Effector CD4-positive, alpha-beta T cell (primary cell): ENCODE data around the gene SOCS2.

Experiments used
- DNase-seq: peaks from one replicate; pipeline ENCODE4 v3.0.0-alpha.2; 2020

SOCS2 gene

DNA sequence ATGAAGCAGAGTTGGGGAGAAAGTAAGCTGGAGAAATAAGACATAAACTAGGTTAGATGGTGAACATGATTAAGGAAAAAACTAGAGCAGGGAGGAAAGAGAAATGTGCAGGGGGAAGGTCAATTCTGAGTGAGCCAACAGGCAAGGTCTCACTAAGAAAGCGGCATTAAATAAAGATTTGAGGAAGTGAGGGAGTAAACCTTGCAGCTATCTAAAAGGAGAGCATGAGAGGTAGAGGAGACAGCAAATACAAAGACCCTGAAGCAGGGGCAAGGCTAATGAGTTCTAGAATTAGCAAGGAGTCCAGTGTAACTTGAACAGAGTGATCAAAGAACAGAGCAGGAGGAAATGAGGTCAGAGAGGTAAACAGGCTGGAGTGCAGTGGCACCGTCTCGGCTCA lies 4.4 kb upstream of the SOCS2 start:
- DNase-seq, result no peak

DNA sequence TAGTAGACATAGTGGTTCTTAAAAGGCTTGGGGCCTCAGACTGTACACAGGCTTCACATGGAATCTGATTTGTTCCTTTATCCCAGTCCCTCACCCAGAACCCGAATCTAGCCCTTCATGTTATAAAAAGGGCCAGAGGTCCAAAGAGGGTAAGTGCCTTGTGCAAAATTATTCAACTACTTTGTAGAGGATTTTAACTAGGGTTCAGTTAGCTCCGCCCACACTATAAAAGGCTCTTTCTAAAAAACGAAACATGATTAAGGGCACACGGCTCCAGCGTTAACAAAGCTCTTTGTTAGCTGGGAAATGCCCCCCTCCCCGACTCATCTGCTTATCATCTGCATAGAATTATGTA lies 3.2 kb upstream of the SOCS2 start:
- no peak for DNase-seq

DNA sequence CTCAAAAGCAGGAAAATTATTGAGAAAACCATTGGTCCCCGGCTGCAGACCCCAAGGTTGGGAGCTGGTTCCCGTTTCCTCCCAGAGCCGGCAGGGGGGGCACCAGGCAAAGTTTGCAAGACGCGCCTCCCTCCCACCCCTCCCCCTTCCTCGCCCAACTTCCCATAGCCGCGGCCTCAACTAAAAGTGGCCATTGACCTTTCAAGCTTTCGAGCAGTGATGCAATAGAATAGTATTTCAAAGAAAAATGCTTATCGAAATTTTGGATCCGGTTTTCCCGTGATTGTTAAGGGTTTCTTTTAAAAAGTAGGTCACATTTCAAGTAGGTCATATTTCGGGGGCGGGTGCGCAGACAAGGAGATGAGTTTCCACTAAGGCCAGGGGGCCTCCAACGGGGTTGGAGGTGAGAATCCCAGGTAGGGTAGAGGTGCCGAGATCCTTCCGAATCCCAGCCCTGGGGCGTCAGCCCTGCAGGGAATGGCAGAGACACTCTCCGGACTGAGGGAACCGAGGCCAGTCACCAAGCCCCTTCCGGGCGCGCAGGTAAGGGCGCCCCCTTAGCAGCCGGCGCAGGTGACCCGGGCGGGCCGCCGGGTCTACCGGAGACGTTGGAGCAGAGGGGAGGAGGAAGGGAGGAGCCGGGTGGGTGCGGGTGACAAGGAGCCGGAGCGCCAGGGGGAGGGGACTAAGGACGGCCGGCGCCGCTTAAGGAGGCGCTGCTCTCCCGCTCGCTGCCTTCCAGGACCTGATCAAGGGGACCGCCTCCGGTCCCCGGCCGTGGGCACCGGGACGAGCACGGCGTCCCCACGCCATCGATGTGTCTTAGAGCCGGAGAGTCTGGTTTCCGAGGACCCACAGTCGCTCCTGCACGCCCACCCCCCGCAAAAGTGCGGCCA lies 2.6 kb upstream of the SOCS2 start:
- peak; percentile 61 for DNase-seq

DNA sequence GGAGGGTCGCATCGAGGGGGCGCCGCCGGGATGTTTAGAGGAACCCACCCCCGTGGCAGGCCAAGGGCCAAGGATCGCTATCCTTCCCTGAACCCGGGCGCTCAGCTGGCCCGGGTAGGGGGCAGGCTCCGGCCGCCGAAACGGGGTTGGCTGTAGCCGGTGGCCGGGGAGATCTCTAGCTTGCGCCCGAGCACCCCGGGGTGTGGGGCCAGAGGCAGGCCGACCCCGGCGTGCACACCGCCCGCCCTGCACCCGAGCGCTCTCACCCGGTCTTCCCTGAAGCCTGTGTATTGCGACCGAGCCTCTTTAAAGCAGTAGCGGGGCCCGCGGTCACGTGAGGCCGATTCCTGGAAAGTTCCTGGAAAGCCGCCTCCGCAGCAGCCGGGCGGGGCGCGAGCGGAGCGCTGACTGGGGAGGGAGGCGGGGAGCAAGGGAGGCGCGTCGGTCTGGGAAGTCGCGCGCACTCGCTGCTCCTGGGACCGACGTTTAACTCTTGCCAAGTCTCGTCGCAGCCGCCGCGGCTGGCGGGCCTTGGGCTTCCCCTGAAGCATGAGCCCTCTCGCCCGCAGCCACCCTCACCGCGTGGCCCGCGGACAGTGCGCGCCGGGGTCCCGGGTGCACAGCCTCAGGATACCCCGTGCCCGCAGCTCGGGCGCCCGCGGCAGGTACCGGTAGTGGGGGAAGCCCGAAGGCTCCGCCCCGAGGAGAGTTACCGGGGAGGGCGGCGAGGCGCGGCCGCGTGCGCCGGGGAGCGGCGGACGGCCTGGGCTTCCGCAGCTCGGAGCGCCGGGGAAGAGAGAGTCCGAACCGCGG lies 1.7 kb upstream of the SOCS2 start:
- DNase-seq, result peak; percentile 66

DNA sequence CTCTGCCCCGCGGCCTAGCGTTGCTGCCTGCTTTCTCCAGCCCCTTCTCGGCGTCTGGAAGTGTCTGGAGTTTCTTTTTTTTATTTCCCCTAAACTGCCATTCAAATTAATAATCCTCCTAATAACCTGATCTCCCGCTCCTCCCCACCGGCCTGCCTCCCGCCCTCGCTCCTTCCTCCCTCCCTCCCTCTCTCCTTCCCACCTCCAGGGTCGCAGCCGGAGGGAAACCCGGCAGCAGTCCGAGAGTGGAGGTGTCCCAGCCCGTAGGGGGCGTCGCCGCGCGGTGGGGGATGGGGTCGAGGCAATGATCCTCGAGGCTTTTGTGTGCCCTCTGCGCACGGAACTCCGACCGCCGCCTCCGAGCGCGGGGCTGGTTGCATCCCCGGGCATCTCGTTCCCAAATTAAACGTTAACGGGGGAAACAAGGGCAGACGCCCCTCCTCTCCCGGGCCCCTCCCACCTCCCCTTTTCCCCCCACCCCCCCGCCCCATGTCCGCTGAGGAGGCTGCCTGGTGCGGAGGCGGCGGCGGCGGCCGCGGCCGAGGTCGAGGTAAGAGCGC lies 1.0 kb upstream of the SOCS2 start:
- DNase-seq, result peak; percentile 46

DNA sequence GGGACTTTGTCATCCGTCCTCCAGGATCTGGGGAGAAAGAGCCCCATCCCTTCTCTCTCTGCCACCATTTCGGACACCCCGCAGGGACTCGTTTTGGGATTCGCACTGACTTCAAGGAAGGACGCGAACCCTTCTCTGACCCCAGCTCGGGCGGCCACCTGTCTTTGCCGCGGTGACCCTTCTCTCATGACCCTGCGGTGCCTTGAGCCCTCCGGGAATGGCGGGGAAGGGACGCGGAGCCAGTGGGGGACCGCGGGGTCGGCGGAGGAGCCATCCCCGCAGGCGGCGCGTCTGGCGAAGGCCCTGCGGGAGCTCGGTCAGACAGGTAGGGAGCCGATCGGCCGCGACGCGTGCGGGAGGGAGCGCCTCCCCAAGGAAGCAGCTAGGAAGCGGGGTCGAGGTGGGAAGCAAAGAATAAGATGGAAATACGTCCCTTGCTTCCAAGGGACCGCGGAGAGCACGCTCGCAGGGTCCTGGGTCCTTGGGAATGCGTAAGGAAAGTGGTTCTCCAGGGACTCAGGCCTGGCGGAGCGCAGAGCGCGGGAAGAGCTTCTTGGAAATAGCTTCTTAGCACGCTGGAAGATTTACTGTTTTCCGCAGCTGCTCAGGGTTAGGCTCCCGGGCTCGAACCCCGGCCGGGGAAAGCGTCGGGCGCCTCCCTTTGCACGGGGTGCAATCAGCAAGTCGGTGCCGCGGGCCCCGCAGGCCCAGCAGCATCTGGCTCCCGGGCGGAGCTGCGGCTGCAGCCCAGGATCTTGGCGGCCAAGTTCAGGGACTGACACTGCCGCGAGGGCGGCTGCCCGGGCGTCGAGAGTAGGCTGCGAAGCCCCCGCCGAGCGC lies 457 bp downstream of the SOCS2 start:
- DNase-seq, result no peak

DNA sequence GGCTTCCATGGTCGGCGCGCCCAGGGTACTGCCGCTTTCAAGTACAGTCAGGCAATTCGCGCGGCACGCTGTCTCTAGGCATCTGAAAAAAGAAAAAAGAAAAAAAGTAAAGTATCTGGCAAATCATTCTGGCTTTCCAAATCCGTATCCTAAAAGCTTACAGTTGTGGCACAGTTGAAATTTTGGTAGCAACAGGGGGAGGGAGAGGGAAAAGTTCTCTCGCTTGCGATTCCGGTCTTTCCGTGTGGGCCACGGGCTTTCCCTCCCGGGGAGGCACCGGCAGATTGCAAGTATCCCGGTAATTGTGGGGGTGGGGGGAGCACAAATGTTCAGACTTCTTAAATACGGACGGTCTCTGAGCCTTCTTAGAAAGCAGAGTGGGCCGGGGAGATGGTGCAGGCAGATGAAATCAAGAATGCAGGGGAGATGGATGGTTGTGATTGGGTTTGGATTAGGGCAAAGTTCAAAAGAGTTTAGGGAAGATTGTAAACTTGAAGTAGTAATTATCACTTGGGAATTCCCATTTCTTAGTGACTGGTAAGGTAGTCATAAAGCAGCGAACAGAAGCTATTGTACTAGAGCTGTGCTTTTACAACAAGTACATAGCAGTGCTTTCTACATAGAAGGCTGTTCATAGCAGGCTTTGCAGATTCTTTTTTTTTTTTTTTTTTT lies 1.2 kb downstream of the SOCS2 start:
- DNase-seq, result no peak

DNA sequence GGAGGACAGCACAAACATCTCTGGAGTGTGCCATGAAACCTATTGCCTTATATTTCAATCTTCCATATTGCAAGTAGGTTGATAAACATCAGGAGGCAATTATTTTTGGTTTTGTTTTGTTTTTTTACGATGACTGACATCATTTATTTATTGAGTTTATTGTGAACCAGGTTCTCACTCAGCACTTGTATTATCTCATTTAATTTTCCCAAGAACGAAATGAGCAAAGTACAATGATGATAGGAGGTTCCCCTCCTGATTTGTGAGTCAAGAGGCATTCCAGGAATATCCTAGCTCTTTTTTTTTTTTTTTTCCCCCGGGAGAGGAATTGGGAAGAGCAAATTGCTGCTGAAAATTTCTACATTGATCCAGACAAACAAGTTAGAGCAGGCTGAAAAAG lies 4.7 kb downstream of the SOCS2 start:
- no peak for DNase-seq

DNA sequence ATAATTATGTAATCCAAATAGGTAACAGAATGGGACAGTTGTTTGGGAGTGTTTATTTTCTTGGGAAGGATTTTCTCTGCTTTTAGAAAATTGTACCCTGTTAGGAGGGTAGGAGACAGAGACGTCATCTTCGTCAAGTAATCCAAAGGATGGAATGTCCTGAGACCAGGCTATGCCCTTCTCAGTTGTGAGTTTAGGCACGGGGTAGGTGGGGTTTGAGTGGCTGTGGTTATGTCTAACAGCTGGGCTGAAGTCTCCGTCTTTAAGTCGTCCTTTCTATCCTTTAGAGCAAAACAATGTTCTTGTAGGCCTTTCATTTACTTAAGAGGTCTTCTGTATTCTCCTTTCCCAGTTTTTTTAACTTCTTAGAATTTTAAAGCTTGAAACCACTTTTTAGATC lies 5.7 kb downstream of the SOCS2 start:
- no peak for DNase-seq

DNA sequence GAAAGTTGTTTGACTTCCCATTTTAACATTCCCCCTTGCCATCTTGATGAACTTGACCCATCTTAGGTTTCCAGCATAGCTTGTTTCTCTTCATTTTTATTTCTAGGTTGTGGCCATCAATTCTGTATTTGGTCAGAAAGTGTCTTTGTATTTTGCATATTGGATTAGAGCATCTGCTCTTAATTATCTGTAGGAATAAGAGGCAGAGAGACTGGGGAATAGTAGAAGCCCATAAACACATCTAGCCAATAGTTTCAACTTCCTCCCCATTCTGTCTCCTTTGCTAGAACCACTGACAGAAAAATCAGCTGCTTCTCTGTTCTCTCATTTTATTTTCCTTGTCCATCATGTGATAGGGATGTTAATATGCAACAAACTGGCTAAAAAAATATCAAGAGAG lies 8.2 kb downstream of the SOCS2 start:
- no peak for DNase-seq

DNA sequence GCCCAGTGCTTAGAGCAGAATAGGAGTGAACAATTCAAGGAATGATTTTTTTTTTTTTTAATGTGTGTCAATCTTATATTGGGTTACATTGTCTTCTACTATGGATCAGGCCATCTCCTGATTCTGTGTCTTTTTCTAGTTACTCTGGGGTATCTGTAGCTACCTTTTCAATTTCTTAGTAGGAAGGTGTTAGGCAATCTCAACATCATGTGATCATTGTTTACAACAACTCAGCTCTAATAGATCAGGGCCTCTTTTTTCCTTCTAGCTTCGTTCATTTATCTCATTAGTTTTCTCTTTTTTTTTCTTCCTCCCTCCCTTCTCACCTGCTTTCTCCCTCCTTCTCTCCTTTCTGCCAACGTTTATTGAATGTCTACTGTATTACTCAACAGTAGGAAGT lies 8.9 kb downstream of the SOCS2 start:
- no peak for DNase-seq

DNA sequence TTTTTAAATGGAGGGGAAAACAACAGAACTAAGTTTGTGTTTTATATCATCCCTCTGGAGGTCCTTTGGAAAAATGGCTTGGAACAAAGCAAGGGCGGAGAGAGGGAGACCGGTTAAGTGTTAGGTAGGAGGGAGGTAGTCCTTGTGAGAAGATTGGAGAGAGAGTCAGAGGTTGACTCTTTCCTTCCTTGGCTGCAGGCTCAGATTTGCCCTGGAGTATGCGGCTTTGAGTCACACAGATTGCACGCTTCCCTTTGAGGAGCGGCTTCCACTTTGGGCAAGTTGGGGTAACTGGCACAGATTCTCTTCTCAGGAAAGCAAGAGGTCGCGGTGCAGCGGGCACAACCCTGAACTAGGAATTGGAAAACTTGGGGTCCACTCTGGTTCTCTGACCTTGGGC lies 9.9 kb downstream of the SOCS2 start:
- DNase-seq, result no peak

DNA sequence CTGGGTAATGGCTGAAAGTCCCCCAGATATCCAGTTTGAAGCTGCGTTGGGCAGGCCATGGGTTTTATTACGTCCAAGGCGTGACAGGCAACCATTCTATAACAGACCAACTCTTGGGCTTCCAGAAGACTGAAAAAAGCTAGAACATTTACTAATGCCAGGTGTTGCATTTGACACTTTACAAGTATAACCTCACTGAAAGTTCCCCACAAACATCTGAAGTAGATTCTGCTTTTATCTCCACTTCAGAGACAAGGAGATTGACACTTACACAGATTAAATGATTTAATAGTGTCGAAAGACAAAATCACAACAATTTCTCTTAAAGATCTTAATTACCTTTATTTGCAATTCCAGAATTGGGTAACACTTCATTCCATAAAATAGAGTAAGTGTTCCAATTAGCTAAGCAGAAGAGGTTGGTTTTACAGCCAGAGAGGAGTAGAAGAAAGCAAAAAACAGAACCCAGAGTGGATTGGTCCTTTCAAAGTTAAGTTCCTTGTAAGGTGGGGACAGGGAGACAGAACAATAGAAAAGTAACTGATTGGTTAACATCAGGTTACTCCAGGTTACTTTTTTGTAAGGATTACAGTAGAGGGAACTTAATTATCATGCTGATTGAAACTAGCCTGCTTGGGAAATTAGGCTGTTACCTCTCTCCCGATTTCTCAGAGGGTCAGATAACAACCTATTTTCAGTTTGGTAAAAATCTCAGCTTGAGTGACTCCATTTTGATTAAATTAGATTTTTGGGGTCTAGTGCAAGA lies 11.3 kb downstream of the SOCS2 start:
- no peak for DNase-seq

DNA sequence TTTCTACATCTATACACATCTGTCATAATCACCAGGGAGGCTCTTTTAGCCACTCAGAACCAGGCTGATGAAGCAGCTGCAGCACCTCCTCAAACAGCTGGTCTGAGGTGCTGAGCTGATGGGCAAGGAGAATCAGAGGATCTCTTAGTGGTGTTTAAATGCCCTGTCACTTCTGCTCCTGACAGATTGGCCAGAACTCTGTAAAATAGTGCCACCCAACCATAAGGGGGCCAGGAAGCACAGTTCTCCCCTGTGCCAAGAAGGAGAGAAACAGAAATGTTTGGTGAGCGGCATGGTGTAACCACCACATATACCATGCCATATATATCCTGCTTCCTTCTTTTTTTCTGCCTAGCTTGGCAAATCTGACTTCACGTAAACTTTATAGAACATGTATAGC lies 12.8 kb downstream of the SOCS2 start:
- DNase-seq, result no peak

DNA sequence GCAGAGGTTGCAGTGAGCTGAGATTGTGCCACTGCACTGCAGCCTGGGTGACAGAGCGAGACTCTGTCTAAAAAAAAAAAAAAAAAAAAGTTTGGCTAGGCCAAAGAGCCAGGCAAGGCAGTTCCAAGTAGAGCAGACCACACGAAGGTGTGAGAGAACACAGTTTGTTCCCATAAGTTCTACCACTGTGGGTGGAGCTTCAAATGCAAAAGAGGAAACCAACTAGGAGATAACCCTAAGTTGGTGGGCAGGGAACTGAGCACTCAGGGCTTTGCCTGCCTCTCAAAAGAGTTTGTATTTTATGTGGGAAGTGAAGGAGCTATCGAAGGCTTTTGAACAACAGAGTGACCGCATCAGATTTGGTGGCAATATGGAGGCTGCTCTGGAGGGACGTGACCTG lies 15.1 kb downstream of the SOCS2 start:
- no peak for DNase-seq

DNA sequence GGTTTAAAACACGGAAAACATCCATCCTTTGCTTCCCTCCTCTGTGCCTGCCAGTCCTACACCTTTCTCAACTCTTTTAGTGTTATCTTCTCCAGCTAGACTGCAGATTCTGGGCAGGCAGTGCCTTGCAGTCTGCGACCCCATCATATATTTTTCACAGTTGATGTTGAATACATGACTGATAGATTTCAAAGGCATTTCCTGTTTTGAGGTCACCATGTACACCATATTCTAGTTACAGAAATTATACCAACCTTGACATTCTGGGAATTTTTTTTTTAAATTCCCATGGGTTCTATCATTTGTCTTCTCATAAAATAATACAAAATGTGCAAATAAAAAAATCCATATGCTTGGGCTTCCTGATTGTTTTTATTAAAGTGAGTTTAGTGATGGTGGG lies 16.6 kb downstream of the SOCS2 start:
- no peak for DNase-seq

DNA sequence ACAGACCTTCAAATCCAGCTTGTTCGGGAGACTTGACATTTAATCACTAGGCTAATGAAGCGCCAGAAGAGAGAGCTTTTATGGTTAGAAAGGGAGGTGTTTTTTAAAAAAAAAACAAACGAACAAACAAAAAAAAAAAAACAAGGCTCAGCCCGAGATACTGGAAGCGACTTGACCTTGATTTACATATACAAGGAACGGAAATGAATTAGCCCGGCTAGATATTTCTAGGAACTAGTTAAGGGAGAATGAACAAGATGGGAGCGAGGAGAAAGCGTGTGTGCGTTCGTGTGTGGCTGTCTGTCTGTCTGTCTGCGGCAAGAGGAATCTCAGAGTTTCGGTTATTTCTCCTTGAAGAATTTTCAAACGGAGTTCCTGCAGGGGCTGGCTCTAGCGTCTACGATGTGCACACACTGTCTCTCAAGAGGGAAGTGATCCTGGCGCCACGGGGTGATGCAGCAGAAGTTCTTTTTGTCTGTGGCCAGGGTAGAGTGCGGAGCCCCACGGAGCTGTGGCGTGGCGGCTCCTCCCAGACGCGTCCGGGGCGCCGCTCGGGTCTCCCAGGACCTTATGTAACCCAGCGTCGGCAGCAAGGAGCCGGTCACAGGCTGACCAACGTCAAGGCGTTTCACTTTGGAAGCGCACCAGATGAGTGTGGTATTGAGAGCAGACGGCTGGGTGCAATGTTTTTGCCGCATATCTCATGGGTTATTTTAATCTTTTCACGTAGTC lies 18.8 kb downstream of the SOCS2 start:
- DNase-seq, result peak; percentile 16

DNA sequence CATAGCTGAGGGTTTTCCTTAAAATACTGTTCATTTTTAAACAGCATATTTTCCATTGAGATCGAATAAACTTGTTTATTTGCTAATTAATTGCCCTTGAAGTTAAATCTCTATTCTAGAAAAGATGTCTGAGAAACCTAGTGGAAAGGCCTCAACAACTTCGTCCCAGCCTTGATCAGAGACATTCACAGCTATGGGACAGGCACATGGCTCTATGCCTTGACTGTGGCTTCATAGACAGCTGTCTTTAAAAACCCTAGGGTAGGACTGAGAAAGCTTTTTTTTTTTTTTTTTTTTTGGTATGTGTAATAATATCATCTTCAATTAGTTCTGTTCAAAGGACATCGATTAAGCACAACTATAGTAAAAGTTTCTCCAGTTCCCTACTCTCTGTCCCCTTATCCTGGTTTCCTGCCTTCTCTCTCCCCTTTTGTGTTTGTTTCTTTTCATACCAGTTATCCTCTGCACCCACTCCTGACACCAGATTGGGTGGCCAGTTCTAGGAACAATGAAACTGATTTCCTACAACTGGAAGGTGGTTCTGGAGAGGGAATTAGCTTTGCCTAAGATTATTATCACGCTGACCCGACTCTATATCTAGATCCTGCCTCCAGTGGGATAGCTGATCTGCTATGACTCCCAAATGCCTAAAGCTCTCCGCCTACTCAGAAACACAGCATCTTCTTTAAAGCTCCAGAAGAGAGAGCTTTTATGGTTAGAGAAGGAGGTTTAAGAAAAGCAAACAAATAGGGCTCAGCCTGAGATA lies 20.3 kb downstream of the SOCS2 start:
- DNase-seq, result no peak

DNA sequence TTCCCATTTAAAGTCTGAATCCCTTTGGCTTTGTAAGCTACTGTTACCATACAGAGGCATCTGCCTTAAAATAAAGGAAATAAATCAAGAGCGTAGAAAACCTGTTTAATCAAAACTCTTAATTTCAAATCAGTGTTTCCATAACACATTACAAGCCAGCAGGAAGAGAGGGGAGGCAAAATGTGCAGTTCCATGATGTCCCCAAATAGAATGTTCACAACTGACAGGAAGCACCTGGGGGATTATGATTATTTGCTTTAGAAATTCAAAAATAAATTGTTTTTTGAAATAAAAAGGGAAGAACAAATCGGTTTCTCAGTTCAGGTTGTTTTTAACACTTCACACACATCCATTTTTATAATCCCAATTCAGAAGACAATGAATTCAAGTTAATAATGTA lies 21.4 kb downstream of the SOCS2 start:
- DNase-seq, result no peak

DNA sequence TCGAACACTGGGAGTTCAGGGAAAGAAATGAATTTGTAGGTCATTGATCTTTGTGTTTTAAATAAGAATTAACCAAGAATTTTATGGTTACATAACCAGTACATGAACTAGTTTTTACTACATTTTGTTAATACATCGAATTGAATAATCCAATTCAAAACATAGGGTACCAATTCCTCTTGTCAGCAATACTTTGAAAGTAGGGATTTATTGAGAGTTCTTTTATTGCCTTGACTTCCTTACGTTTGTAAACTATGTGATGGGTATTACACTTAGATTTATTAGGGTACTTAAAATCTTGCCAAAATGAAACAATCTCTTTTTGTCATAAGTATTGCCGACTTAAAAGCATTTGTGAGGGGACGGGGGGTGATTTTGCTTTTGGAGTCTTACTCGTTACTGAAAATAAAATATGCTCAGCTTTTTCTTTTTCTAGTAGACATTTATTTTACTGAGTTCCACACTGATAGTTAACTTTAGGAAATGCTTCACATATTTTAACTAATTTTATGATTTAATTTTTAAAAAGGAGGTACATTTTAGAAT lies 22.4 kb downstream of the SOCS2 start:
- no peak for DNase-seq
